ENCODE results near the gene TMEM179. TPM values are rescaled to one million over a fixed set of nuclear protein-coding genes. Genes with fewer than 3 reads are reported as not detected.

TMEM179 gene
- total and polyA plus RNA-seq, 2 donors (not counting 1 experiment from before 2014, with no cell fraction given): not detected

GRCh38 chr14:104636131-104636530 lies 31.6 kb upstream of the TMEM179 start:
- H3K27me3 Mint-ChIP-seq: peaks cover 9% of the 10 kb centered on the region
- Histone ChIP-seq H3K4me1 (ENCODE audit: control insufficient read depth in 2 of 2, insufficient read depth in 2 of 2, low read length in 2 of 2) (peaks cover 8 to 9% of the 10 kb centered on the region in 2 donors), H3K4me3 (ENCODE audit: control extremely low read depth in 1 of 5, extremely low read depth in 1 of 5, insufficient read depth in 1 of 5, low read depth in 2 of 5, low read length in 4 of 5) (no peak overlapping the region), H3K9me3 (ENCODE audit: control extremely low read depth in 1 of 3, control insufficient read depth in 2 of 3, insufficient read depth in 1 of 3, low read length in 2 of 3) (no peaks in the 10 kb centered on the region), H3K9ac (ENCODE audit: low read length) (no peak overlapping the region), H3K27me3 (replicated peaks in 1 of 4; ENCODE audit: control extremely low read depth in 1 of 4, control insufficient read depth in 3 of 4, insufficient read depth in 4 of 4, low read length in 3 of 4) (peaks cover 0 to 15% (median 0%) of the 10 kb centered on the region in 4 experiments), H3K4me2 (replicated peaks; ENCODE audit: low read depth, low read length, poor library complexity, severe bottlenecking) (no peak overlapping the region), H4K20me1 (ENCODE audit: control insufficient read depth, insufficient read depth, low read length, poor library complexity, severe bottlenecking) (no peaks in the 10 kb centered on the region), H2AFZ (ENCODE audit: insufficient read depth, low read depth, low read length, poor library complexity, severe bottlenecking) (no peak overlapping the region), H3K27ac (ENCODE audit: low read length in 2 of 2) (no peak overlapping the region), H3K79me2 (ENCODE audit: control insufficient read depth, insufficient read depth, low read length) (no peaks in the 10 kb centered on the region), H3K36me3 (replicated peaks in 1 of 2; ENCODE audit: control extremely low read depth in 1 of 2, control insufficient read depth in 1 of 2, extremely low read depth in 1 of 2, insufficient read depth in 2 of 2, low read length in 1 of 2) (no peaks in the 10 kb centered on the region)
- peaks cover 5% of the 10 kb centered on the region for H3K4me1 Mint-ChIP-seq
- ATAC-seq (ENCODE audit: low read depth) (no peak), DNase-seq (no peak)
- H3K4me3 Mint-ChIP-seq: no peak overlapping the region
- ChIA-PET POLR2A (no interaction called here), CTCF (no interaction called here)
- no peaks in the 10 kb centered on the region for H3K9me3 Mint-ChIP-seq (ENCODE audit: insufficient read depth)
- 100% methylated on average over 1 of the region's 11 CpGs for WGBS (ENCODE audit: insufficient coverage)
- H3K27ac Mint-ChIP-seq: no peak overlapping the region
- TF ChIP-seq CTCF (IDR thresholded peaks at IDR 0.05) (no peak), EZH2 (IDR thresholded peaks at IDR 0.05; ENCODE audit: borderline replicate concordance, insufficient read depth, low read depth, low read length, poor library complexity, severe bottlenecking) (no peak)
- intact Hi-C loops (cut with micrococcal nuclease): no loop called here

- peaks cover 10% of the 10 kb centered on the region for H3K27me3 Mint-ChIP-seq
Observed at GRCh38 chr14:104635717-104636116, 31.1 kb upstream of the TMEM179 start.

More at GRCh38 chr14:104635717-104636116, 31.1 kb upstream of the TMEM179 start:
- POLR2A ChIA-PET: no interaction called here
- H3K27ac ChIP-seq (ENCODE audit: low read length in 2 of 2): no peak overlapping the region
- intact Hi-C loops (cut with micrococcal nuclease): no loop called here
- H3K9ac ChIP-seq (ENCODE audit: low read length): no peak overlapping the region
- TF ChIP-seq CTCF (IDR thresholded peaks at IDR 0.05) (no peak), EZH2 (IDR thresholded peaks at IDR 0.05; ENCODE audit: borderline replicate concordance, insufficient read depth, low read depth, low read length, poor library complexity, severe bottlenecking) (no peak)
- CTCF ChIA-PET: no interaction called here
- no peaks in the 10 kb centered on the region for H4K20me1 ChIP-seq (ENCODE audit: control insufficient read depth, insufficient read depth, low read length, poor library complexity, severe bottlenecking)
- H3K27me3 ChIP-seq (replicated peaks in 1 of 4; ENCODE audit: control extremely low read depth in 1 of 4, control insufficient read depth in 3 of 4, insufficient read depth in 4 of 4, low read length in 3 of 4): peaks cover 0 to 15% (median 0%) of the 10 kb centered on the region in 4 experiments
- H3K36me3 ChIP-seq (replicated peaks in 1 of 2; ENCODE audit: control extremely low read depth in 1 of 2, control insufficient read depth in 1 of 2, extremely low read depth in 1 of 2, insufficient read depth in 2 of 2, low read length in 1 of 2): no peaks in the 10 kb centered on the region
- DNase-seq (no peak), ATAC-seq (ENCODE audit: low read depth) (no peak)
- no peak overlapping the region for H3K4me3 ChIP-seq (ENCODE audit: control extremely low read depth in 1 of 5, extremely low read depth in 1 of 5, insufficient read depth in 1 of 5, low read depth in 2 of 5, low read length in 4 of 5)
- no peaks in the 10 kb centered on the region for H3K9me3 ChIP-seq (ENCODE audit: control extremely low read depth in 1 of 3, control insufficient read depth in 2 of 3, insufficient read depth in 1 of 3, low read length in 2 of 3)
- no peak overlapping the region for H3K4me3 Mint-ChIP-seq
- H3K79me2 ChIP-seq (ENCODE audit: control insufficient read depth, insufficient read depth, low read length): no peaks in the 10 kb centered on the region
- no peak overlapping the region for H3K4me2 ChIP-seq (replicated peaks; ENCODE audit: low read depth, low read length, poor library complexity, severe bottlenecking)
- peaks cover 5% of the 10 kb centered on the region for H3K4me1 Mint-ChIP-seq
- H3K9me3 Mint-ChIP-seq (ENCODE audit: insufficient read depth): no peaks in the 10 kb centered on the region
- 88% methylated on average over 10 of the region's 14 CpGs for WGBS (ENCODE audit: insufficient coverage)
- H3K27ac Mint-ChIP-seq: no peak overlapping the region
- H3K4me1 ChIP-seq (ENCODE audit: control insufficient read depth in 2 of 2, insufficient read depth in 2 of 2, low read length in 2 of 2): peaks cover 8 to 9% of the 10 kb centered on the region in 2 donors
- H2AFZ ChIP-seq (ENCODE audit: insufficient read depth, low read depth, low read length, poor library complexity, severe bottlenecking): no peak overlapping the region

Data from B cell (primary cell).